ENCODE data around the gene NHS.
"Not testable (repeated sequence)": the region's sequence is repeated elsewhere in the genome, so short reads cannot be mapped to it uniquely, and the experiment has no call there.

Gene NHS

GRCh38 chrX:17409566-17410290, 34.7 kb downstream of the NHS start:
- no peak for FAIRE-seq

GRCh38 chrX:17410651-17411050, 35.7 kb downstream of the NHS start:
- no peak for FAIRE-seq

- FAIRE-seq, result no peak
Observed at GRCh38 chrX:17411205-17411604, 36.2 kb downstream of the NHS start.

DNA sequence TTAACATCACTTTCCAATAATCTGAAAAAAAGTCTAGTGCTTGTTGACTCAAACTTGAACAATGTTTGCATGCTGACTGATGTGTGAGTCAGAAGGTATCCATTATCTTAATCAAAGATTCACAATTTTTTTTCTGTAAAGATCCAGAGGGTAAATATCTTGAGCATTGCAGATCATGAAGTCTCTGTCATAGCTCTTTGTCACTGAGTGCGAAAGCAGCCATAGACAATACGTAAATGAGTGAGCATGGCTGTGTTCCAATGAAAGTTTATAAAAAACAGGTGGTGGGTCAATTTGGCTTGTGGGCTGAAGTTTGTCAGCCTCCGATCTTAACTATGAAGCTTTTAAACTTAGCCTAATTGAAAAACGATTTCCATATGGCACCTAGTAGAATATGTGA, 37.7 kb downstream of the NHS start:
- FAIRE-seq, result no peak

GRCh38 chrX:17413228-17413627, 38.2 kb downstream of the NHS start:
- FAIRE-seq, result no peak

DNA sequence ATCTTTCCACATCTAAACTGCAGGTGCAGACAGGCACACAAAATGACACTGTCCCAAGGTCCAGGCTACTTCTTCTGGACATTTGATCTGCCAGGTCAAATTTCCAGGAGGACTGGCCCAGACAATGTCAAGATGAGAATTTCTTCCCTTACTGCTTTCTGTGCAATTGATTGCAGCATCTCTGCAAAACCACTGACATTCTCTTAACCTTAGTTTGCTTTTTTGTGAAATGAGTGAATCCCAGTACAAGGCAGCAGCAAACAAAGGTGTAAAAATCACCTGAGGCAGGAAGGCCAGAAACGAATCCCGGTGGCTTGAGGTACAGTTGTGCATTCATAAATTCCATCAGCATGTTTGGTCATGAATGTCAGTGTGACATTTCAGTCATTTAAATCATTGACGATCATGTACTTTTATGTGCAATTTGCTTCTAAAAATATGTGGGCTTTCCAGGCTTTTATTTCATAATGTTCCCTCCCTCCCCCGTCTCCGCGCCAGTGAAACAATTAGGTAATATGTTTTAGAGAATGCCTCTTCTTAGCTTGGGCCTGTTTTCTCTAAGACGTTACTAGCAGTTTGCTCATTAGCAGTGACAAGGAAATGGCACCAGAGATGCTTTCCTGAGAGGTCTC, 39.1 kb downstream of the NHS start:
- no peak for FAIRE-seq

GRCh38 chrX:17414839-17415238, 39.8 kb downstream of the NHS start:
- no peak for FAIRE-seq

DNA sequence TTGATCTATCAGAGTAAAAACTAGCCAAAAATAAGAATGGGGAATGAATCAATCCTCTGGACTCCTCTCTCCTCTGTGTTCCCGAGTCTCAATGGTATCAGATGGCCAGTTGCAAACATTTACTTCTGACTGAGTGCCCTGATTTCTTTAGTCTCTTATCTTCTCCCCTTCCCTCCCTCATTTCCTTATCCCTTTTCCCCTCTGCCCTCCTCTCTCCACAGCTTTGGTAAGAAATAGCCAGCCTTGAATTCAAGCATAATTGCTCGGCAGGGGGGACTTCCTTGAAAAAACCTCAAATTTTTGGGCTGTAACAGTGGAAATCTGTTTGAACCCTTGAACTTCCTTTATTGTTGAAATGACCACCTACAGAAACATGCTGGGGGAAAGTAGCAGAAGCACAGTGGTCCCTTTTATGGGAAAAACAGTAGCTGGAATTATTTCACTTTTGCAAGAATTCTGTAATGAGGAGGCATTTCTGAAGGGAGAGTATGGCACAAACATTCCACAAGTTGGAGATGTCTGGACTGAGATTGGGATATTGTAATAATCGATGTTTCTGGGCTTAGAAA, 40.3 kb downstream of the NHS start:
- FAIRE-seq, result no peak

- FAIRE-seq, result no peak
Observed at GRCh38 chrX:17417372-17417771, 42.4 kb downstream of the NHS start.

- no peak for FAIRE-seq
Observed at GRCh38 chrX:17425136-17425535, 50.1 kb downstream of the NHS start.

DNA sequence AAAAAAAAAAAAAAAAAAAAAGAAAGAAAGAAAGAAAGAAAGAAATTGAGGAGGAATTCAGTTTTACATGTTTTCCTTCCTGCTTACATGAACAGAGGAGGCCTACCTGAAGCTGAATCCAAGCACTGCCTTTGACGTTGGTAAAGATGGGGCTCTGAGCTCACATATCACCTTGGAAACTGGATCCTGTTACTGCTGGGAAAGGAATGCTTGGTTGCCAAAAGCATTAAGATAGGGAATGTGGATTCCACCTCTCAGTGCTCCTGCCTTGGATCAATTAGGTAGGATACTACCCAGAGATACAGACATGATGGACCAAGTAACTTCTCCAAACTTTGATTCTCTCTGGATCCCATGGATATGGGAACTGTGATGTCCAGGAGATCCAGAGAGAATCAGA, 50.6 kb downstream of the NHS start:
- no peak for FAIRE-seq

DNA sequence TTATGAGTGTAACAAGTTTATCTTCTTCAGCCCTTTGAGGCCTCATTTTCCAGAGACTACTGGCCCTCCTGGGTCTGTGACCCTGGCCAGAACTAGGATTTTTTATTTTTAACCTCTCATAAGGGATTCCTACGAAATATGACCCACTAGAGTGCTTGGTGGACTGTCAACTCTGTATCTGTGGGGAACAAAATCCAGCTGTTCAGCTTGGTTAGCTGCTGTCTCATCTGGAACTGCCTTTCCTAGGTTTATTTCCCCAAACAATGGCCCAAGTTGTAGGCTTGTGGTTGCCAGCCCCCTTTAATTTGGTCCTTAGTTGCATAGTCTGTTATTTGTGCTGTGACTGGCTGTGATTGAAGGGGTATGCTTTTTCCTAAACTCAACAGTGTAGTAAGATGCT, 56.2 kb downstream of the NHS start:
- FAIRE-seq, result no peak

DNA sequence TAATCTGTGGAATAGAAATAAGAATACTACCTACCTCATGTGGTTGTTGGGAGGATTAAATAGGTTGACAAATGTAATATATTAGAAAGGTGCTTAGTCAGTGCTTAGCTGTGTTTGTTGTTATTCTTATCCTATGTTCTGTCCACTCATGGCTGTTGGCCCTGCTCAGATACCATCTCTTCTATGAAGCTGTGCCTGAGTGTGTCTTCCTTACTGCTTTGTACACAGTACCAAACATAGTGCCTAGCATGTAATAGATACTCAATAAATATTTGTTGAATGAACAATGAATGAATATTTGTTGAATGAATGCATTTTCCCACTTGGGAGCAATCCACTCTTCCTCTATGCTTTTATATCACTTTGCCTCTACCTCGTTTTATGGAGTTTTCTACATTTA, 57.2 kb downstream of the NHS start:
- no peak for FAIRE-seq

- FAIRE-seq, result no peak
Observed at GRCh38 chrX:17433965-17434364, 59.0 kb downstream of the NHS start.

GRCh38 chrX:17435476-17435875, 60.5 kb downstream of the NHS start:
- FAIRE-seq, result no peak

DNA sequence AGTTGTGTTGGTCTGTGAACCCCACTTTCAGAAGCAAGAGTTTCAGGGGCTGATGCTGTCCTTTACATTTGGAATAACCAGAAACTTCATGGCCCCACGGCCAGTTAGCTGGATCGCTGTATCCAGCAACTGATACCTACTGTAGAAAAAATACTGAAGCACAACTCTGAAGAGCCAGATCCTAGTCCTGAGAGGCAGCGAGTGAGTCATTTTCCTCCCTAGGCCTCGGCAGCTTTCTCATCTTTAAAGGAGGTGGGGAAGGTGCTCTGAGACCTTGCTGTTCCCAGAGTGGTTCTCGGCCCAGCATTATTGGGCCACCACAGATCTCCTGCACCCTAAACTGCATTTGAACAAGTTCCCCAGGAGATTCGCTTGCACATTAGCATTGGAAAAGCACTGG, 63.2 kb downstream of the NHS start:
- FAIRE-seq, result no peak

GRCh38 chrX:17440258-17440657, 65.3 kb downstream of the NHS start:
- FAIRE-seq, result no peak

DNA sequence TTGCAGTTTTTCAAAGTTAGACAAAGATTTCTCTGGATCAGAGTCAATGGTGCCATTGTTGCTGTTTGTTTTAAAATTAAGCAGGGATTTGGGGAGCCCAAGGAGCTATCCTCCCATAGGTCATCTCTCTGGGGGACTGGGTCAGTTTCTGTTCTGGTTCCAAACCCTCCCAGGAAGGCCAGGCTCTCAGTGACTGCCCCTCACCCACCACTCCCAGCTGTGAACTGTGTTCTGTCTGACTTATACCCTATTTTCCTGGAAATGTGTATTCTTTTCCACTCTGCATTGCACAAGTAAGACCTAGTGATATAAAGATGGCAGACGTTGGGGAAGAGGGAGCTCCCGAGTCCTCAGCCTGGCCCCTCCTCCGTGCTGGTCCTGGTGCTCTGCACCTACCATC, 65.8 kb downstream of the NHS start:
- FAIRE-seq, result no peak

- FAIRE-seq, result no peak
Observed at GRCh38 chrX:17441965-17442364, 67.0 kb downstream of the NHS start.

DNA sequence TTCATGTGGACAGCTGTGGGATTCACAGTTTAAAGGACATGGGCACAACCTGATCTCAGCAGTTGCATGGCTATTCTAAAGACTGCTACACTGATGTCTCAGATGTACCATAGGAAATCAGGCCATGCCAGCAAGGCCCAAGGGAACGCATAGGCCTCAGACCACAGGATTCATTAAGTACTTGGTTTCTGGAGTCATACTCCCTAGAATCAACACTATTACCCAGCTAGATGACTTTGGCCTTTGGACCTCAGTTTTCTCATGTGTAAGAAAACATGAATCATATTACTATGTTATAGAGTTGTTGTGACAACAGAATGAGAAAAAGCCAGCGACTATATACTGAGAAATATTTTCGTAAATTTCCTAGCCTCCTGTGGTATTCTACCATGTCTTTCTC, 67.9 kb downstream of the NHS start:
- FAIRE-seq, result no peak

- no peak for FAIRE-seq
Observed at GRCh38 chrX:17443556-17443955, 68.6 kb downstream of the NHS start.

GRCh38 chrX:17446269-17446668, 71.3 kb downstream of the NHS start:
- FAIRE-seq, result not testable (repeated sequence)

DNA sequence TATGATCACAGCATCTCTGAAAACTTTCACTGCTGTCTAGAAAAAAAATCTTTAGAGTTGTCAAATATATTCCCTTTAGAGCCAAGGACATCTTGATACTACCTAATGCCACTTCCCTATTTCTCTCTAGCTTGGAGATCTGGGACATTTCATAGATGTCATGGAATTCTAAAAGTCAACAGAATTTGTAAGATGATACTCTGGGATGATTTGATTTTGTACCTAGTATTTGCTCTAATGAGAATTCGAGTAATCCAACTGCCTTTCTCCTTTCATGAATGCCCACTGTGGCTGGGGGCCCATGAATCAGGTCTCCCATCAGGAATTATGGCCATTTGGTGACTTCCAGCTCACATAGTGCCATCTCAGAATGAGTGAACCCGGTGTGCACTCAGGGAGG, 73.2 kb downstream of the NHS start:
- no peak for FAIRE-seq

DNA sequence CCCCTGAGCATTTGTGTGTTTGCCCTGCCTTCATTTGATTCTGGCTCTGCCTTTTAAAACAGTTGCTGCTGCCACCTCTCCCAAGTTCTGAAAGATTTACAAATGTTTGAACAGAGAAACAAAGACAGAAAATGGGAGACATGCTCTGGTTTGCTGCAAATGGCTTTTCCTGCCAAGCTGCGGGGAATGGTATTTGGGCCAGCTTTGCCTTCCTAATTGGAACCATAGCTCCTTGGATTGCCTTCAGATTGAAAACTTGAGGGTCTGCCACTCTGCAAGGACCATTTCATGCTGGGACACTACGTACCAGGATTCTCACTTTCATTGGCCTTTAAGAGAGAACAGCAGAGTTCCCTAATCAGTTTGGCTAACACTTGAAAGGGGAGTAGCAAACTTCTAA, 74.9 kb downstream of the NHS start:
- no peak for FAIRE-seq

GRCh38 chrX:17453788-17454187, 78.8 kb downstream of the NHS start:
- no peak for FAIRE-seq
